Measurements from ENCODE around the gene ERICH6B.

DNA sequence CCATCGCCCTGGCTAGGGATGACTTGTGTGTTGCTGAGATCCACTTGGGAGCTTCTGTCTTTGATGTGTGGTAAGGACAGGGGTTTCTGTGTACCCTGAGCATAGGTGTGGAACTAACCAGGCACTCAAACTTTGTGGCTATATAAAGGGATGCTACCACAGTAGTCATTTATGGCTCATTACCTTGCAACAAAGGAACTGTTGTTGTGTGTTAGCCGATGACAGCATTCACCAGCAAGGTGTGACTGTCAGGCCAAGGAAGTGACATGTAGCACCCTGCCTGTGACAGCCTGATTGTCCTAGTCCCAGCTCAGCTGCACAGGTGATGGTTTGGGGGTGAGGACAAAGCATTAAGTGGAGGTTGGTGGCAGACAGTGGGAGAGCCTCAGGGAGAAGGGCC is 77.2 kb downstream of the ERICH6B start:
- TF ChIP-seq EP300 (IDR thresholded peaks at IDR 0.05) (no peak), POLR2A (IDR thresholded peaks at IDR 0.05) (no peak)
- TF ChIP-seq, protein P1, sequence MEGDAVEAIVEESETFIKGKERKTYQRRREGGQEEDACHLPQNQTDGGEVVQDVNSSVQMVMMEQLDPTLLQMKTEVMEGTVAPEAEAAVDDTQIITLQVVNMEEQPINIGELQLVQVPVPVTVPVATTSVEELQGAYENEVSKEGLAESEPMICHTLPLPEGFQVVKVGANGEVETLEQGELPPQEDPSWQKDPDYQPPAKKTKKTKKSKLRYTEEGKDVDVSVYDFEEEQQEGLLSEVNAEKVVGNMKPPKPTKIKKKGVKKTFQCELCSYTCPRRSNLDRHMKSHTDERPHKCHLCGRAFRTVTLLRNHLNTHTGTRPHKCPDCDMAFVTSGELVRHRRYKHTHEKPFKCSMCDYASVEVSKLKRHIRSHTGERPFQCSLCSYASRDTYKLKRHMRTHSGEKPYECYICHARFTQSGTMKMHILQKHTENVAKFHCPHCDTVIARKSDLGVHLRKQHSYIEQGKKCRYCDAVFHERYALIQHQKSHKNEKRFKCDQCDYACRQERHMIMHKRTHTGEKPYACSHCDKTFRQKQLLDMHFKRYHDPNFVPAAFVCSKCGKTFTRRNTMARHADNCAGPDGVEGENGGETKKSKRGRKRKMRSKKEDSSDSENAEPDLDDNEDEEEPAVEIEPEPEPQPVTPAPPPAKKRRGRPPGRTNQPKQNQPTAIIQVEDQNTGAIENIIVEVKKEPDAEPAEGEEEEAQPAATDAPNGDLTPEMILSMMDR (IDR thresholded peaks at IDR 0.05) = no peak
